Measurements from ENCODE around the gene RTN4RL2.
A peak's percentile ranks its signal among the peaks of the same experiment; 100 is the strongest.

RTN4RL2 gene

GRCh38 chr11:57487021-57487778 is 26.9 kb downstream of the RTN4RL2 start:
- no peak for TF ChIP-seq CTCF (IDR thresholded peaks at IDR 0.05)
- H3K27ac ChIP-seq = no peak overlapping the region
- no peak overlapping the region for H3K4me3 ChIP-seq
- DNase-seq (ENCODE audit: low spot score) = no peak

- Histone ChIP-seq H3K4me3 (no peak overlapping the region), H3K27ac (no peak overlapping the region)
- DNase-seq (ENCODE audit: low spot score) = no peak
- TF ChIP-seq CTCF (IDR thresholded peaks at IDR 0.05) = no peak
Observed at GRCh38 chr11:57487920-57488659, 27.8 kb downstream of the RTN4RL2 start.

GRCh38 chr11:57490456-57491248 is 30.3 kb downstream of the RTN4RL2 start:
- DNase-seq (ENCODE audit: low spot score) = no peak
- no peak overlapping the region for H3K27ac ChIP-seq

GRCh38 chr11:57491371-57492061 is 31.2 kb downstream of the RTN4RL2 start:
- no peak overlapping the region for H3K27ac ChIP-seq
- no peak for TF ChIP-seq CTCF (IDR thresholded peaks at IDR 0.05)
- DNase-seq (ENCODE audit: low spot score) = no peak
- no peak overlapping the region for H3K4me3 ChIP-seq

More at GRCh38 chr11:57490456-57491248, 30.3 kb downstream of the RTN4RL2 start:
- no peak overlapping the region for H3K4me3 ChIP-seq
- TF ChIP-seq CTCF (IDR thresholded peaks at IDR 0.05) = no peak

- DNase-seq (ENCODE audit: low spot score) = no peak
- TF ChIP-seq CTCF (IDR thresholded peaks at IDR 0.05) = peak; percentile 72
- H3K27ac ChIP-seq = no peak overlapping the region
- no peak overlapping the region for H3K4me3 ChIP-seq
Observed at GRCh38 chr11:57493507-57494503, 33.5 kb downstream of the RTN4RL2 start.
